Activated T-helper 1 cell treated with anti-CD3 and anti-CD28 coated beads, Interleukin-2, amount 50 U/mL, for 16 hours (primary cell): Measurements from ENCODE around the gene ZNF189.

ENCODE experiments used
- DNase-seq, 2 donors: peaks; one replicate each; pipeline ENCODE4 v3.0.0-alpha.2; 2020; ENCODE audit warnings: low read depth in 1 of 2, low spot score in 1 of 2

The ZNF189 gene

DNA sequence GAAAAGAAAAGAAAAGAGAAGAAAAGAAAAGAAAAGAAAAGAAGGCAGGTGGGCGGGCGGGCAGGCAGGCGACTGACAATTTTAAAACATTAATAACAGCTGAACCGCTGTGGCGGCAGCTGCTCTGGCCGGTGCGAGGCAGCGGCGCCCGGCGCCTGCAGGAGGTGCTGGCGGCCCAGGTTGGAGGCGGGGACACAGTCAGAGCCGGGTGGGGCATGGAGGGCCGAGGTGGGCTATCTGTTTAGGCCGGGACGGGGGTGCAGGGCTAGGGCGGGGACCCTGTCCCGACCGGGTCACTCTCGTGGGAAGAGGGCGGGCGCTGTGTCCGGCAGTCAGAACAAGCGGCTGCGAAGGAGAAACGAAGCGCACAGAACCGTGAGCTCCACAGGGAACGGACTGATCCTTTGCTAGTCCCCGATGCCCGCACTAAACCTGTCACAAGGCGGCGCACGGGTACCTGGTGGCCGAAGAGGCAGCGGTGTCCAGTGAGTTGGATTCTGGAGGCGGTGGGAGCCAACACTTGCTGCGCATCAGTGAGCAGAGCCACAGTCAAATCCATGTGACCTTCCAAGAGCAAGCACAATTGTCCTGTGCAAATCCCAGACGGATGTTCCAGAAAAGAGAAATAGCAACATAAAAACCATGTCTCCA, 50.5 kb downstream of the ZNF189 start:
- peak; percentile 5 for DNase-seq

- DNase-seq, result no peak
These were observed 52.3 kb downstream of the ZNF189 start for GRCh38 chr9:101450931-101451330.

- DNase-seq, result no peak
These were observed 52.8 kb downstream of the ZNF189 start for GRCh38 chr9:101451498-101451897.

GRCh38 chr9:101453776-101454570, 55.3 kb downstream of the ZNF189 start:
- DNase-seq, result no peak

GRCh38 chr9:101455656-101456240, 57.1 kb downstream of the ZNF189 start:
- DNase-seq, result no peak

DNA sequence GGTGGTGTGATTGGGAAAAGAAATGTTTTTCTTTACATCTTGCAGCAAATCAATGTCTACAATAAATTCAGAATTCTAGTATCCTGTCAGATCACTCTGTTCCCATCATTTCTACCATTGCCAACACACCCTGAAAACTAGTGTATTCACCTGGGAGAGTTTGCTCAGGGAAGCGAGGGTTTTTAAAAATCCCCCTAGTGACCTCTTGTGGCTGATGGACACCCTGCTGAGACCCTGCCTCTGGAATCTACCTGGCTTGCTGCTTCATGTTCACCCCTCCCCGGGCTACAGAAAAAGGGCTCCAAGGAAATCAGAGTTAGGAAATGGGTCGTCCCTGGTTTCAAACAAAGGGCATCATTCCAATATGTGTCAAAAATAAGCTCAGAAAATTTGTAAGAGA, 58.4 kb downstream of the ZNF189 start:
- no peak for DNase-seq

DNA sequence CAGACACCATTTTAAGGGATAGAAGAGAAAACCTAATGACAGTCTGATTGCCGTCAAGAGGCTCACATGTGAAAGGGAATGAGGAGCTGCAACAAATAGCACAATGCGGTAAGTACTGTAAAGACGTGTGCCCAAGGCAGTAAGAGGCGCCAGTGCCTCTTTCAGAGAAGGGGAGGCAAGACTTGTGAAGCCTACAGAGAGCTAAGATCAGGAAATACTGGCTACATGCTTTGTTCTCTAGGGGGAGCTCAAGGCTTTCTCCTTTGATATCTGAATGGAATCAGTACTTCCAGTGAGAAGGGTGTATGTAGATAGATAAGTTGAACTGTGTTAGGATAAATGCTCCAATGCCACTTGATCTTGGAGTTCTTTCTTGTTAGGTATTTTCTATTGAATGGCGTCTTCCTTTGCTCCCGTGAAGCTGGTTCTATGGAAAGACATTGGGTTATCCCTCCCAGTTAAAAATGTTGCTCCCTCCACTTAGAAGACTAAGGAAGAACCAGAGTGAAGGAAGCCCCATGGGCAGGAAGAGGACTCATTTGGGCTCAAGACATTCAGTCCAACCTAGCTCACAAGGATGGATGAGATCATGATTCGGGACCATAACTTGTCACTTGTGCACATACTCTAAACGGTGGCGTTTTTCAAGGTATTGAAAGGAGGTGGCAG, 60.4 kb downstream of the ZNF189 start:
- no peak for DNase-seq
